HEK293T (cell line): ENCODE results near the gene GRIA2.

Experiments used
- LEF1 ChIP-seq: fragments of 450-650 bp; IDR thresholded peaks from 2 replicates; pipeline ENCODE4 v1.6.1; 2017; ENCODE audit warnings: mild to moderate bottlenecking, borderline replicate concordance
- SP1 ChIP-seq: fragments of 450-650 bp; IDR thresholded peaks from 2 replicates; pipeline ENCODE4 v1.6.1; 2017

GRCh38 chr4:157280673-157281072, 60.1 kb downstream of the GRIA2 start:
- TF ChIP-seq LEF1 (no peak), SP1 (no peak)
